Thyroid gland (tissue), 4 donors: ENCODE results near the gene ADTRP. TPM values are rescaled to one million over a fixed set of nuclear protein-coding genes. Genes with fewer than 3 reads are reported as not detected.
"Not testable (repeated sequence)": the region's sequence is repeated elsewhere in the genome, so short reads cannot be mapped to it uniquely, and the experiment has no call there.

Source experiments
- DNase-seq, 2 donors: peaks; one replicate each; pipeline ENCODE4 v3.0.0-alpha.2; 2019
- H3K27ac ChIP-seq, 3 donors: fragments of 200-600 bp; sonication (generic); 1 replicate in 2 of 3; 2 replicates in 1 of 3; pipeline ENCODE4 v1.5.1; 2016 to 2019; ENCODE audit warnings: mild to moderate bottlenecking in 1 of 3, moderate library complexity in 1 of 3
- H3K27me3 ChIP-seq: fragments of 200-600 bp; sonication (generic); one replicate; pipeline ENCODE4 v1.5.1; 2019
- H3K36me3 ChIP-seq, 2 donors: fragments of 200-600 bp; sonication (generic); one replicate each; pipeline ENCODE4 v1.5.1; 2016 to 2019
- H3K4me1 ChIP-seq, 2 donors: fragments of 200-600 bp; sonication (generic); one replicate each; pipeline ENCODE4 v1.5.1; 2017 to 2019
- H3K4me3 ChIP-seq, 3 donors: fragments of 200-600 bp; sonication (generic); replicated peaks in 1 of 3; 1 replicate in 2 of 3; 2 replicates in 1 of 3; pipeline ENCODE4 v1.5.1; 2016; ENCODE audit warnings: mild to moderate bottlenecking in 1 of 3
- H3K9me3 ChIP-seq: fragments of 200-600 bp; sonication (generic); one replicate; pipeline ENCODE4 v1.5.1; 2017
- POLR2A ChIP-seq, 2 donors: fragments of 450-650 bp; IDR thresholded peaks; one replicate each; pipeline ENCODE4 v1.6.1; 2017; ENCODE audit warnings: antibody characterized with exemption in 2 of 2, mild to moderate bottlenecking in 2 of 2, moderate library complexity in 1 of 2
- WGBS, 2 donors: methylation state at CpG; one replicate each; pipeline ENCODE4 v1.1.5; 2017; 5-methylcytosine and 5-hydroxymethylcytosine counted together
- intact Hi-C: fragments of 100-400 bp; cut with DNase I; formaldehyde crosslinking; loops from one replicate; pipeline ENCODE4 v1.15.1; 2023
- total RNA-seq, 4 donors: library from RNA; depleted of rRNA; stranded (reverse); fragments of >200 nt; gene quantifications; one replicate each; pipeline ENCODE4 v1.2.3, GENCODE V29; 2016
- TF ChIP-seq, protein P1 (sequence below), 6 experiments: fragments of 200-600 bp in 3 of 6; fragments of 450-650 bp in 3 of 6; sonication (generic) in 3 of 6; IDR thresholded peaks; one replicate each; pipeline ENCODE4 v1.5.1; 2016 to 2019; ENCODE audit warnings: antibody characterized with exemption in 6 of 6, mild to moderate bottlenecking in 2 of 6, inconsistent platforms in 1 of 6, moderate library complexity in 1 of 6

The ADTRP gene
- total RNA-seq, 4 donors from 2014 or later: 0.40 to 3.5 TPM; not detected in 2

DNA sequence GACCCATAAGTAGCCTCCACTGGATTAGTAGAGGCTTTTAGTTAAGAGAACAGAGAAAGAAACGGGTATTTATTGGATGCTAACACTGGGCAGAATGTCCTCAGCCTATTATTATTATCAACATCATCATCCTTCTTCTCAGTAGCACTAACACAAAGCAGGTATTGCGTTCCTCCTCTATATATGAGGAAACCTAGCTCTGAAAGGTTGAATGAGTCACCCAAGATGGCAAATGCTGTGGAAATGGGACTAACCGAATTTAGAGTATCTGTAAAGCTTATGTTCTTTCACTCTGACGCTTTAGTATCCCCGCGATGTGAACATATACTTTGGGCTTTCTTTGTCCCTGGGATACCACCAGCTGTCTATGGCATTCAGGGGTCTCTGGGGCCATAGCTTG lies 77.0 kb downstream of the ADTRP start:
- H3K9me3 ChIP-seq: no peaks in the 10 kb centered on the region
- intact Hi-C loops: no loop called here
- H3K36me3 ChIP-seq: no peaks in the 10 kb centered on the region
- no peak for DNase-seq
- no peak overlapping the region for H3K4me3 ChIP-seq
- no peak overlapping the region for H3K27ac ChIP-seq
- no peaks in the 10 kb centered on the region for H3K4me1 ChIP-seq
- TF ChIP-seq POLR2A (IDR thresholded peaks at IDR 0.05): no peak
- TF ChIP-seq, protein P1, sequence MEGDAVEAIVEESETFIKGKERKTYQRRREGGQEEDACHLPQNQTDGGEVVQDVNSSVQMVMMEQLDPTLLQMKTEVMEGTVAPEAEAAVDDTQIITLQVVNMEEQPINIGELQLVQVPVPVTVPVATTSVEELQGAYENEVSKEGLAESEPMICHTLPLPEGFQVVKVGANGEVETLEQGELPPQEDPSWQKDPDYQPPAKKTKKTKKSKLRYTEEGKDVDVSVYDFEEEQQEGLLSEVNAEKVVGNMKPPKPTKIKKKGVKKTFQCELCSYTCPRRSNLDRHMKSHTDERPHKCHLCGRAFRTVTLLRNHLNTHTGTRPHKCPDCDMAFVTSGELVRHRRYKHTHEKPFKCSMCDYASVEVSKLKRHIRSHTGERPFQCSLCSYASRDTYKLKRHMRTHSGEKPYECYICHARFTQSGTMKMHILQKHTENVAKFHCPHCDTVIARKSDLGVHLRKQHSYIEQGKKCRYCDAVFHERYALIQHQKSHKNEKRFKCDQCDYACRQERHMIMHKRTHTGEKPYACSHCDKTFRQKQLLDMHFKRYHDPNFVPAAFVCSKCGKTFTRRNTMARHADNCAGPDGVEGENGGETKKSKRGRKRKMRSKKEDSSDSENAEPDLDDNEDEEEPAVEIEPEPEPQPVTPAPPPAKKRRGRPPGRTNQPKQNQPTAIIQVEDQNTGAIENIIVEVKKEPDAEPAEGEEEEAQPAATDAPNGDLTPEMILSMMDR (IDR thresholded peaks at IDR 0.05): no peak
- 83 to 99% methylated on average over 6 of the region's 6 CpGs for WGBS, 2 donors
- H3K27me3 ChIP-seq: no peaks in the 10 kb centered on the region

DNA sequence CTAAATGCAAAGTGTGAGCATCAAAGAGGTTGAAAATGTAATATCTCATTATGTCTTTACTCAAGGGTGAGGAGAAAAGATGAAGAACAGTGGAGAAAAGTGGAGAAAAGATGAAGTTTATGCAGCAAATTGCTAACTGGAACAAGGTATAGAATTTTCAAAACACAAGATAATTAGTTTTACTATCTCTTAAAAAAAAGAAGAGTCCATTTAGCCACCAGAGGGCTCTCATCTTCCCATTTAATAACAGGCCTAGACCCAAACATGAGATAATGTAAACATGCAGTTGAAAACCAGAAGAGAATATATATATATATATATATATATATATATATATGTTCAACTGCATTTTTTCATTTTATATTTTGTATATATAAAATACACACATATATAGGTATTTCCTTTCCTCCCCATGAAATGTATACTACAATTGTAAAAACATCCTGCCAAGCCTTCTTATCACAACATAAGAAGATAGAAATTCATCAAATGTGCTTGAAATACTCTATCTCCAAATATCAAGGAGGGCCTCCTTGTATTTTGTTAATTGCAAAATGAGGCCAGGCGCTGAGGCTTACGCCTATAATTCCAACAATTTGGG lies 78.4 kb downstream of the ADTRP start:
- H3K27ac ChIP-seq: no peak overlapping the region
- no peak overlapping the region for H3K4me3 ChIP-seq
- H3K27me3 ChIP-seq: no peaks in the 10 kb centered on the region
- H3K4me1 ChIP-seq: no peaks in the 10 kb centered on the region
- 92 to 94% methylated on average over 2 of the region's 2 CpGs for WGBS, 2 donors
- no peak for DNase-seq
- no peaks in the 10 kb centered on the region for H3K9me3 ChIP-seq
- intact Hi-C loops: no loop called here
- no peaks in the 10 kb centered on the region for H3K36me3 ChIP-seq
- TF ChIP-seq POLR2A (IDR thresholded peaks at IDR 0.05): no peak
- TF ChIP-seq, protein P1 (IDR thresholded peaks at IDR 0.05): peak in 4 of 6 experiments; percentile 25 to 60 (median 46)

DNA sequence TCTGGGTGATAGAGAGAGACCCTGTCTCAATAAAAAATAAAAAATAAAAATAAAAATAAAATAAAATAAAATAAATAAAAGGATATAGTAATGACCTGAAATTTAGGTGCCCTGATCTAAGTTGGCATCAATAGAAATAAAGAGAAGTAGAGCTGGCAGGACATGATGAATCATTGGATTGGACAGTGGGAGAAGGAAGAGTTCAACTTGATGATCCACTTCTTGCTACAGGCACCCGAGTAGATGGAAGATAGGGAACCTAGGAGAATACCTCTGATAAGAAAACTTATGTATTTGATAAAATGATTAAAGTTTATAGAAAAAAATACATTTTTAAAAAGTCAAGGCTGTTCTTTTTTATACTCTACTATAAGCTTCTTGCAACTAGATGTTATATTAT lies 79.0 kb downstream of the ADTRP start:
- intact Hi-C loops: no loop called here
- Histone ChIP-seq H3K27ac (no peak overlapping the region), H3K9me3 (no peaks in the 10 kb centered on the region), H3K4me1 (no peaks in the 10 kb centered on the region), H3K36me3 (no peaks in the 10 kb centered on the region), H3K27me3 (no peaks in the 10 kb centered on the region), H3K4me3 (no peak overlapping the region)
- WGBS, 2 donors: 53 to 60% methylated on average over 1 of the region's 1 CpG
- TF ChIP-seq, protein P1 (IDR thresholded peaks at IDR 0.05): no peak
- TF ChIP-seq POLR2A (IDR thresholded peaks at IDR 0.05): no peak
- DNase-seq: no peak

DNA sequence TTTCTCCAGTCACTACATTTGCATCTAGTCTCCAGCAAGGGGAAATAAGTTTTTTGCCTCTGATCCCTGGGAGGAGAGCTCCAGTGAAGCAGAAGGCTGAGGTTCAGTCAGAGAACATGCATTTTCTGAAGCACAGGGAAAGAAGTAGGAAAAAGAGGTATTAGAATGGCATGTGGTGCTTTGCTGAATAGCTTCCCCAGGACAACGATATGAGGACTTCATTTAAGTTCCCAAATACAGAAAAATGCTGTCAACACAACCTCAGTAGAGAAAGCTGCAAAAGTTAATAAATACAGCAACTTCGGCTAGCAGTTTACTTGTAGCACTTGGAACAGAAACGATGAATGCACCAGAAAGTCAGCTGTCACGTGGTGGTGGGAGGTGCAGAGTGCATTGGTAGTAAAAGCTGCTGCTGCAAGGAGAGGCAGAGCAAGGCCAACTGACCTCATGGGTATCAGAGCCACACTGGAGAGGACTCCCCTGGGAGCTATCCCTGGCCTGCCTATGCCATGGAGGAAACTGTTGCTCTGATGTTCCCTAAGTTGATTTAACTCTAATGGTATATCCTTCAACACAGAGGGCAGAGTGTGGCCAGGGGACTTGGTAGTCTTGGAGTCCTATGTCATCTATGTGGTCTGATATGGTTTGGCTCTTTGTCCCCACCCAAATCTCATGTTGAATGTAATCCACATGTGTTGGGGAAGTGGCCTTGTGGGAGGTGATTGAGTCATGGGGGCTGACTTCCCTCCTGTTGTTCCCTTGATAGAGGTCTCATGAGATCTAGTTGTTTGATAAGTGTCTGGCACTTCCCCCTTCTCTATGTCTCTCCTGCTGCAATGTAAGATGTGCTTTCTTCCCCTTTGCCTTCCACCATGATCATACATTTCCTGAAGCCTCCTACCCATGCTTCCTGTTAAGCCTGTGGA lies 85.9 kb downstream of the ADTRP start:
- no peaks in the 10 kb centered on the region for H3K36me3 ChIP-seq
- TF ChIP-seq, protein P1 (IDR thresholded peaks at IDR 0.05): no peak
- TF ChIP-seq POLR2A (IDR thresholded peaks at IDR 0.05): no peak

DNA sequence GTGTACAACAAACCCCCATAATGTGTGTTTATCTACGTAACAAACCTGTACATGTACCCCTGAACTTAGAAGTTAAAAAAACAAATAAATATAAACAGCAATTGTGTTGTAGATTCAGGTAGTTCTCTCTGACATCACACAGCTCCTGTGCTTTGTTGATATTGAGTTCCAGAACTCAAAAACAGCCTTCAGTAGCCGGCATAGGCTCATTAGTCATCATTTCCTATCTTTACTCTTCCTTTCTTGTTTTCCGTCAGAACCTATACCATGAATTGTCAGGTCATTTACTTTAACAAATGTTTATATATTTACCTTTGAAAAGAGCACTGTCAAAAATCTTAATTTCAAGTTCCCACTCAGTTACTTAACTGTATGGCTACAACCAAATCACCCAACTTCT lies 88.8 kb downstream of the ADTRP start:
- 88 to 90% methylated on average over 3 of the region's 3 CpGs for WGBS, 2 donors
- Histone ChIP-seq H3K27me3 (no peaks in the 10 kb centered on the region), H3K4me1 (no peaks in the 10 kb centered on the region), H3K9me3 (no peaks in the 10 kb centered on the region), H3K27ac (no peak overlapping the region), H3K4me3 (no peak overlapping the region), H3K36me3 (no peaks in the 10 kb centered on the region)
- no peak for TF ChIP-seq POLR2A (IDR thresholded peaks at IDR 0.05)
- TF ChIP-seq, protein P1 (IDR thresholded peaks at IDR 0.05): no peak
- intact Hi-C loops: no loop called here
- no peak for DNase-seq

More for the DNA sequence above, 85.9 kb downstream of the ADTRP start:
- Histone ChIP-seq H3K4me1 (no peaks in the 10 kb centered on the region), H3K4me3 (no peak overlapping the region), H3K27me3 (no peaks in the 10 kb centered on the region), H3K27ac (no peak overlapping the region), H3K9me3 (no peaks in the 10 kb centered on the region)
- no peak for DNase-seq
- intact Hi-C loops: no loop called here
- WGBS, 2 donors: 73 to 82% methylated on average over 4 of the region's 4 CpGs

DNA sequence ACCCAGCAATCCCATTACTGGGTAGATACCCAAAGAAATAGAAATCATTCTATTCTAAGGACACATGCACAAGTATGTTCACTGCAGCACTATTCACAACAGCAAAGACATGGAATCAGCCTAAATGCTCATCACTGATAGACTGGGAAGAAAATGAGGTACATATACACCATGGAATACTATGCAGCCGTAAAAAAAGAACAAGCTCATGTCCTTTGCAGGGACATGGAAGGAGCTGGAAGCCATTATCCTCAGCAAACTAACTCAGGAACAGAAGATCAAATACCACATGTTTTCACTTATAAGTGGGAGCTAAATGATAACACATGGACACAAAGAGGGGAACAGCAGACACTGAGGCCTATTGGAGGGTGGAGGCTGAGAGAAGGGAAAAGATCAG lies 89.2 kb downstream of the ADTRP start:
- H3K27ac ChIP-seq, intact Hi-C loops, H3K27me3 ChIP-seq, H3K36me3 ChIP-seq, H3K9me3 ChIP-seq, H3K4me3 ChIP-seq, H3K4me1 ChIP-seq, DNase-seq: not testable (repeated sequence)
- WGBS, 2 donors: 95 to 100% methylated on average over 1 of the region's 1 CpG
